Memory B cell (primary cell): ENCODE measurements around the gene ARHGAP42.

Experiments
- ATAC-seq: fragments of 150-1000 bp; cut with Tn5 transposase; 2 replicates; pipeline ENCODE4 v1.10.0; 2021; ENCODE audit warnings: low read depth, mild to moderate bottlenecking, moderate library complexity
- DNase-seq, 2 donors: peaks; one replicate each; pipeline ENCODE4 v3.0.0; 2022; ENCODE audit warnings: low spot score in 2 of 2
- H3K27ac Mint-ChIP-seq: one replicate; pipeline ENCODE4 v1.8.0; 2022; ENCODE audit warnings: mild to moderate bottlenecking, moderate library complexity, mixed read lengths
- H3K27me3 Mint-ChIP-seq: one replicate; pipeline ENCODE4 v1.8.0; 2022; ENCODE audit warnings: mixed read lengths
- H3K36me3 Mint-ChIP-seq: one replicate; pipeline ENCODE4 v1.8.0; 2022; ENCODE audit warnings: mild to moderate bottlenecking, mixed read lengths
- H3K4me1 Mint-ChIP-seq: one replicate; pipeline ENCODE4 v1.8.0; 2022; ENCODE audit warnings: mixed read lengths
- H3K4me3 Mint-ChIP-seq: one replicate; pipeline ENCODE4 v1.8.0; 2022; ENCODE audit warnings: mild to moderate bottlenecking, moderate library complexity, mixed read lengths
- H3K9me3 Mint-ChIP-seq: one replicate; pipeline ENCODE4 v1.8.0; 2022; ENCODE audit warnings: mixed read lengths

ARHGAP42 gene

GRCh38 chr11:100847696-100848216, 160.7 kb downstream of the ARHGAP42 start:
- no peak for ATAC-seq
- H3K4me3 Mint-ChIP-seq: no peak overlapping the region
- no peak for DNase-seq
- peaks cover 4% of the 10 kb centered on the region for H3K9me3 Mint-ChIP-seq
- H3K4me1 Mint-ChIP-seq: no peaks in the 10 kb centered on the region
- H3K27me3 Mint-ChIP-seq: no peaks in the 10 kb centered on the region
- no peaks in the 10 kb centered on the region for H3K36me3 Mint-ChIP-seq
- H3K27ac Mint-ChIP-seq: no peak overlapping the region

DNA sequence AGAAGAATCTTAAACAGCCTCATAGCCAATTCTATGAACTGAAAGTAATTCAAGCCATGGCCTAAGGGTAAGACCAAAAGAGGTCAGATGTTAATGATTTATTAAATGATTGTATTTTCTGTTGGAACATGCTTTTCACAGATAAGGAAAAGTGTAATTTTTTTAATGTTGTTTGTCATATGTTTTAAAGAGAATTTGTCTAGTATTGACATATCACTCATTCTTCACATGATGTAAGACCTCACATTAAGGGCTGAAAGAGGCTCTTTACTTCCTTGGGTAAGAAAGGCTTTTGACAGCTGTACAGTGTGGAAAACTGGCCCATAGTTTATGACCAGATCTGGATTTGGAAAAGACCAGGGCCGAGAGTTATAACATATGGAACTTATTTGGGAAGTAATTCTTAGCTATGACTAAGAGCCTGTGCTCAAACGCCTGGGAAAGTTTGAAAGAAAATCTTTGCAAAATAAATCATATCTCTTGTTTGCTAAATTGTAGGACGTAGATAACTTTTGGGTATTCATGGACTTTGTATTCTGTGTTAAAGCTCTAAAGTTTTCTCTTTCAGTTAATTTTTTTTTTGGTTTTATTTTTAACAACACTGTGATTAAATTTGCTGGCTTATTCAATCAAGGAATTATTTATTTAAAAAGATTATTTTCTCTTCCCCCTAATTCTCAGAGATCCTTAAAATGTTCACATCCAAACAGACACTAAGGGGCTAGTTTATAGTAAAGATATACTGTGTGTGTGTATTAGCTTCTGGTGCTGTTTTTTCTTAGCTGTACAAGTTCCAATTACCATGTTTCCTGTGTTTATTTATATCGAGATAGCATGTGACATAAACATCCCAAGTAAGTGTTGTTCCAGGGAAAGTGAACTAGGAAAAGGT, 162.2 kb downstream of the ARHGAP42 start:
- DNase-seq (no peak), ATAC-seq (no peak)
- Mint-ChIP-seq H3K36me3 (no peaks in the 10 kb centered on the region), H3K9me3 (peaks cover 4% of the 10 kb centered on the region), H3K27ac (no peak overlapping the region), H3K4me1 (no peaks in the 10 kb centered on the region), H3K27me3 (no peaks in the 10 kb centered on the region), H3K4me3 (no peak overlapping the region)

DNA sequence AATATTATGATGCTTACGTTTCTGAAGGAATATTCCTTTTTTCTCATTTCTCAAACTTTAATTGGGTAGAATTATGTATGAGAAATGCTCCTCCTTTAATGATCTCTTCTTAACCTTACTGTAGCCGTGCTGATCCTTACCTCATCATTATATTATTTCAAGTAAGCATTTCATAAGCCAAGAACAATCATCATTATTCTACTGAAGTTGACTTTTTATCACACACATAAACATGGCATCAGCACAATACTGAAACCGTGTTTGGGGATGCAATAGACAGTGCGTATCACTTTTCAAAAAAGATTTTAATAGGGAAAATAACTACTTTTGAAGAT, 162.8 kb downstream of the ARHGAP42 start:
- no peaks in the 10 kb centered on the region for H3K27me3 Mint-ChIP-seq
- DNase-seq (no peak), ATAC-seq (no peak)
- no peak overlapping the region for H3K4me3 Mint-ChIP-seq
- H3K4me1 Mint-ChIP-seq: no peaks in the 10 kb centered on the region
- H3K27ac Mint-ChIP-seq: no peak overlapping the region
- H3K9me3 Mint-ChIP-seq: peaks cover 4% of the 10 kb centered on the region
- no peaks in the 10 kb centered on the region for H3K36me3 Mint-ChIP-seq

DNA sequence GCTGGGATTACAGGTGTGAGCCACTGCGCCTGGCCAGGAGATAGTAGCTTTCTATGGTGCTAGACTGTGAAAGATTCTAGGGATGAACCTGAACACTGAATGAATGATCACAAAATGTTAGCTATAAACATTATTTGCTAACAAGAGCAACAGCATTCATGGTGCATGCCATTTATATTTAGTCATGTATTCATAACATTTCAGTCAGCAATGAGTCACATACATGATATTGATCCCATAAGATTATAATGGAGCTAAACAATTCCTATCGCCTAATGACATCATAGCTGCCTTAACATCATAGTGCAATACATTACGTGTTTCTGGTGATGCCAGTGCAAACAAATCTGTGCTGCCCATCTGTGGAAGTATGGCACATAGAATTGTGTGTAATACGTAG, 164.1 kb downstream of the ARHGAP42 start:
- ATAC-seq: no peak
- Mint-ChIP-seq H3K27ac (no peak overlapping the region), H3K9me3 (peaks cover 3% of the 10 kb centered on the region), H3K4me3 (no peak overlapping the region), H3K36me3 (no peaks in the 10 kb centered on the region), H3K27me3 (no peaks in the 10 kb centered on the region), H3K4me1 (no peaks in the 10 kb centered on the region)
- DNase-seq: no peak

- Mint-ChIP-seq H3K36me3 (no peaks in the 10 kb centered on the region), H3K27me3 (no peaks in the 10 kb centered on the region), H3K9me3 (no peaks in the 10 kb centered on the region), H3K4me3 (no peak overlapping the region), H3K27ac (no peak overlapping the region), H3K4me1 (no peaks in the 10 kb centered on the region)
- DNase-seq (no peak), ATAC-seq (no peak)
These were observed 164.6 kb downstream of the ARHGAP42 start for GRCh38 chr11:100851584-100852152.

- no peaks in the 10 kb centered on the region for H3K27me3 Mint-ChIP-seq
- no peaks in the 10 kb centered on the region for H3K9me3 Mint-ChIP-seq
- no peaks in the 10 kb centered on the region for H3K36me3 Mint-ChIP-seq
- no peak overlapping the region for H3K27ac Mint-ChIP-seq
- no peak overlapping the region for H3K4me3 Mint-ChIP-seq
- DNase-seq (peak in 1 of 2 donors; percentile 33), ATAC-seq (no peak)
- no peaks in the 10 kb centered on the region for H3K4me1 Mint-ChIP-seq
These were observed 168.5 kb downstream of the ARHGAP42 start for GRCh38 chr11:100855466-100856067.

- H3K9me3 Mint-ChIP-seq: no peaks in the 10 kb centered on the region
- ATAC-seq (no peak), DNase-seq (no peak)
- no peaks in the 10 kb centered on the region for H3K4me1 Mint-ChIP-seq
- no peaks in the 10 kb centered on the region for H3K27me3 Mint-ChIP-seq
- no peak overlapping the region for H3K4me3 Mint-ChIP-seq
- H3K36me3 Mint-ChIP-seq: peaks cover 7% of the 10 kb centered on the region
- no peak overlapping the region for H3K27ac Mint-ChIP-seq
These were observed 170.3 kb downstream of the ARHGAP42 start for GRCh38 chr11:100857236-100858005.

GRCh38 chr11:100860318-100861155, 173.4 kb downstream of the ARHGAP42 start:
- Mint-ChIP-seq H3K27ac (no peak overlapping the region), H3K27me3 (no peaks in the 10 kb centered on the region), H3K9me3 (no peaks in the 10 kb centered on the region), H3K4me3 (no peak overlapping the region), H3K36me3 (peaks cover 9% of the 10 kb centered on the region), H3K4me1 (peaks cover 5% of the 10 kb centered on the region)
- DNase-seq (no peak), ATAC-seq (no peak)

DNA sequence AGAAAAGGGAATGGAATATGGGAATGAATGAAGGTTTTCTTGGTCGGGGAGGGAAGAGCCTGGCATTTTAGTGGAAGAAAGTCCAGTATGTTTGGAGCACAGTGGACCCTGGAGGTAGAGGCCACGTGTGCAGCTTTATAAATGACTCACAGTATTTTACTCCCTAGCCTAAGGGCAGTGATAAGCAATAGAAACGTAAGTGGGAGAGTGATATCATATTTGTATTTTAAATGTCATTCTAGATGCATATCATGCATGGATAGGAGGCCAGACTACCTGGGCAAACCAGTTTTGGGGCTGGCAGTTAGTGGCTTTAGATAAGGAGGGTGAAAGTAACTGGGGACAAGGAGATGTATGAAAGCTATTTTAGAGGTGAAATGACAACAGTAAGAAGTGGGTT, 174.1 kb downstream of the ARHGAP42 start:
- Mint-ChIP-seq H3K9me3 (peaks cover 2% of the 10 kb centered on the region), H3K4me1 (peaks cover 6% of the 10 kb centered on the region), H3K4me3 (no peak overlapping the region), H3K36me3 (peaks cover 12% of the 10 kb centered on the region), H3K27ac (no peak overlapping the region), H3K27me3 (no peaks in the 10 kb centered on the region)
- ATAC-seq (no peak), DNase-seq (no peak)

DNA sequence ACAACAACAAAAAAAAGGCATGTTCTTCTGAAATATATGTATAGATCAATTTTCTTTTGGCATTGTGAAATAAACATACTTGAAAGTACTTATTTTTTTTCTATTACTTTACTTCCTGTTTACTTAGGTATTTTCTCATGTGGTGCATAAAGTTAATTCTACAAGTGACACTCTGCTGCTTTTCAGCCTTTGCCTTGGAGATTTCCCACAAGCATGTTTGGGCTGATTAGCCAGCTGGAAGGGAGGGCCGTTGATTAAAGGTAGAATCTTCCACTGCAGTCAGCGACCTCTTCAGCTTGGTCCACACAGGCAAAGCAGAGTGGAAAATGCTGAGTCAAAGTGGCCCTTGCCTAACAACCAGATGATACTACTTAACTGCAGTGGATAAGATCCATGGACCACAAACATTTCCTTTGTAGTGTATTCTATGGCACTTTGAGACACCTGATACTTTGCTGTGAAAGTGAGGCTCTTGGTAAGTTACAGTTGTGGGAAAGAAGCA, 176.0 kb downstream of the ARHGAP42 start:
- ATAC-seq (no peak), DNase-seq (no peak)
- no peak overlapping the region for H3K4me3 Mint-ChIP-seq
- H3K27ac Mint-ChIP-seq: no peak overlapping the region
- peaks cover 15% of the 10 kb centered on the region for H3K36me3 Mint-ChIP-seq
- peaks cover 4% of the 10 kb centered on the region for H3K9me3 Mint-ChIP-seq
- peaks cover 18% of the 10 kb centered on the region for H3K4me1 Mint-ChIP-seq
- H3K27me3 Mint-ChIP-seq: no peaks in the 10 kb centered on the region

DNA sequence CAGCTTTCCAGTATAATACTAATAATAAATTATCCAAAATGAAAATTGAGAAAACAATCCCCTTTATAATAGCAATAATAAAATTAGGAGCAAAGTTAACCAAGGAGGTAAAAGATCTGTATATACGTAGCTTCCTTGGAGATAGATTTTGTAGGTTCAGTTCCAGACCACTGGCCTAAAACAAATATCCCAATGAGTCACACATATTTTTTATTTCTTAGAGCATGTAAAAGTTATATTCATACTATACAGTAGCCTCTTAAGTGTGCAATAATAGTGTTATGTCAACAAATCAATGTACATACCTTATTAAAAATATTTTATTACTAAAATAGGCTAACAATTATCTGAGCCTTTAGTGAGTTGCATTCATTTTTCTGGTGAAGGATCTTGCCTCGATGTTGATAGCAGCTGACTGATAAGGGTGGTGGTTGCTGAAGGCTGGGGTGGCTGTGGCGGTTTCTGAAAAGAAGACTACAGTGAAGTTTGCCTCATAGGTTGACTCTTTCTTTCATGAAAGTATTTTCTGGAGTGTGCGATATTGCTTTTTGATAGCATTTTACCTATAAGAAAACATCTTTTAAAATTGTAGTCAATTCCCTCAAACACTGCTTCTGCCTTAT, 178.5 kb downstream of the ARHGAP42 start:
- DNase-seq (no peak), ATAC-seq (no peak)
- Mint-ChIP-seq H3K27me3 (no peaks in the 10 kb centered on the region), H3K9me3 (peaks cover 4% of the 10 kb centered on the region), H3K4me1 (peaks cover 18% of the 10 kb centered on the region), H3K27ac (no peak overlapping the region), H3K36me3 (peaks cover 15% of the 10 kb centered on the region), H3K4me3 (no peak overlapping the region)

GRCh38 chr11:100866453-100866852, 179.4 kb downstream of the ARHGAP42 start:
- peak; percentile 90 for ATAC-seq
- no peak overlapping the region for H3K4me3 Mint-ChIP-seq
- no peaks in the 10 kb centered on the region for H3K27me3 Mint-ChIP-seq

GRCh38 chr11:100867606-100868005, 180.5 kb downstream of the ARHGAP42 start:
- Mint-ChIP-seq H3K4me3 (no peak overlapping the region), H3K27ac (no peak overlapping the region), H3K27me3 (no peaks in the 10 kb centered on the region), H3K4me1 (peaks cover 18% of the 10 kb centered on the region), H3K9me3 (peaks cover 4% of the 10 kb centered on the region), H3K36me3 (peaks cover 8% of the 10 kb centered on the region)
- DNase-seq (no peak), ATAC-seq (no peak)

More at GRCh38 chr11:100866453-100866852, 179.4 kb downstream of the ARHGAP42 start:
- H3K27ac Mint-ChIP-seq: peak overlapping the region; percentile 67
- H3K4me1 Mint-ChIP-seq: peaks cover 18% of the 10 kb centered on the region
- H3K36me3 Mint-ChIP-seq: peaks cover 11% of the 10 kb centered on the region
- DNase-seq: peak in 1 of 2 donors; percentile 2
- H3K9me3 Mint-ChIP-seq: peaks cover 4% of the 10 kb centered on the region
